ENCODE data around the gene RNF166. TPM values are rescaled to one million over a fixed set of nuclear protein-coding genes. Genes with fewer than 3 reads are reported as not detected.

RNF166 gene
- total RNA-seq, 1 donor from 2014 or later = 14.2 TPM

- no peak for TF ChIP-seq CTCF (IDR thresholded peaks at IDR 0.05; ENCODE audit: borderline replicate concordance)
- intact Hi-C loops (cut with micrococcal nuclease) = no loop called here
- peaks cover 33% of the 10 kb centered on the region for H3K36me3 ChIP-seq
- no peak overlapping the region for H3K4me3 ChIP-seq
- H3K27me3 ChIP-seq (ENCODE audit: low read depth) = no peaks in the 10 kb centered on the region
- H3K4me1 ChIP-seq = peaks cover 28% of the 10 kb centered on the region
- no peak for DNase-seq
- H3K27ac ChIP-seq (replicated peaks) = no peak overlapping the region
- H3K9me3 ChIP-seq (replicated peaks) = no peaks in the 10 kb centered on the region
Measured at GRCh38 chr16:88697116-88697830, 8.9 kb downstream of the RNF166 start.

GRCh38 chr16:88696441-88696840, 9.8 kb downstream of the RNF166 start:
- DNase-seq = no peak
- intact Hi-C loops (cut with micrococcal nuclease) = no loop called here
- TF ChIP-seq CTCF (IDR thresholded peaks at IDR 0.05; ENCODE audit: borderline replicate concordance) = no peak
- Histone ChIP-seq H3K27me3 (ENCODE audit: low read depth) (peaks cover 7% of the 10 kb centered on the region), H3K4me3 (no peak overlapping the region), H3K36me3 (peaks cover 33% of the 10 kb centered on the region), H3K4me1 (peaks cover 19% of the 10 kb centered on the region), H3K27ac (replicated peaks) (no peak overlapping the region), H3K9me3 (replicated peaks) (no peaks in the 10 kb centered on the region)

- peaks cover 33% of the 10 kb centered on the region for H3K36me3 ChIP-seq
Measured at GRCh38 chr16:88695753-88696152, 10.5 kb downstream of the RNF166 start.

GRCh38 chr16:88695218-88695617, 11.0 kb downstream of the RNF166 start:
- no peak for TF ChIP-seq CTCF (IDR thresholded peaks at IDR 0.05; ENCODE audit: borderline replicate concordance)
- Histone ChIP-seq H3K4me3 (no peak overlapping the region), H3K4me1 (peaks cover 7% of the 10 kb centered on the region), H3K9me3 (replicated peaks) (no peaks in the 10 kb centered on the region), H3K36me3 (peaks cover 33% of the 10 kb centered on the region), H3K27me3 (ENCODE audit: low read depth) (peaks cover 19% of the 10 kb centered on the region), H3K27ac (replicated peaks) (no peak overlapping the region)
- no peak for DNase-seq
- intact Hi-C loops (cut with micrococcal nuclease) = no loop called here

More at GRCh38 chr16:88695753-88696152, 10.5 kb downstream of the RNF166 start:
- no peak for DNase-seq
- Histone ChIP-seq H3K9me3 (replicated peaks) (no peaks in the 10 kb centered on the region), H3K4me3 (no peak overlapping the region), H3K4me1 (peaks cover 12% of the 10 kb centered on the region), H3K27me3 (ENCODE audit: low read depth) (peaks cover 14% of the 10 kb centered on the region), H3K27ac (replicated peaks) (no peak overlapping the region)
- intact Hi-C loops (cut with micrococcal nuclease) = no loop called here
- no peak for TF ChIP-seq CTCF (IDR thresholded peaks at IDR 0.05; ENCODE audit: borderline replicate concordance)

GRCh38 chr16:88694221-88695087, 11.8 kb downstream of the RNF166 start:
- no peak for TF ChIP-seq CTCF (IDR thresholded peaks at IDR 0.05; ENCODE audit: borderline replicate concordance)
- intact Hi-C loops (cut with micrococcal nuclease) = no loop called here

More at GRCh38 chr16:88694221-88695087, 11.8 kb downstream of the RNF166 start:
- Histone ChIP-seq H3K4me3 (no peak overlapping the region), H3K27me3 (ENCODE audit: low read depth) (peaks cover 27% of the 10 kb centered on the region), H3K4me1 (no peaks in the 10 kb centered on the region), H3K36me3 (peaks cover 32% of the 10 kb centered on the region), H3K27ac (replicated peaks) (no peak overlapping the region), H3K9me3 (replicated peaks) (no peaks in the 10 kb centered on the region)
- no peak for DNase-seq

Data from left ventricle myocardium inferior (tissue), 1 donor.